KMS-11 (cell line): Measurements from ENCODE around the gene PTGFRN.

Experiments
- H2AFZ ChIP-seq: fragments of 200-600 bp; sonication (generic); 2 replicates; pipeline ENCODE4 v1.6.1; 2016; ENCODE audit warnings: antibody characterized with exemption, mixed run types, low read depth
- H3K27ac ChIP-seq: fragments of 200-600 bp; sonication (generic); 2 replicates; pipeline ENCODE4 v1.6.1; 2016; ENCODE audit warnings: mild to moderate bottlenecking, mixed run types
- H3K27me3 ChIP-seq: fragments of 200-600 bp; sonication (generic); 2 replicates; pipeline ENCODE4 v1.6.1; 2017; ENCODE audit warnings: mild to moderate bottlenecking, low read depth, mixed run types, moderate library complexity; ENCODE audit not compliant: insufficient read depth
- H3K36me3 ChIP-seq: fragments of 200-600 bp; sonication (generic); 2 replicates; pipeline ENCODE4 v1.6.1; 2017; ENCODE audit warnings: mild to moderate bottlenecking, mixed run types; ENCODE audit not compliant: insufficient read depth
- H3K4me1 ChIP-seq: fragments of 200-600 bp; sonication (generic); 2 replicates; pipeline ENCODE4 v1.6.1; 2016; ENCODE audit warnings: mild to moderate bottlenecking, low read depth, mixed run types; ENCODE audit not compliant: poor library complexity, severe bottlenecking
- H3K4me2 ChIP-seq: fragments of 200-600 bp; sonication (generic); 2 replicates; pipeline ENCODE4 v1.7.0; 2016; ENCODE audit warnings: mild to moderate bottlenecking, mixed run types
- H3K4me3 ChIP-seq: fragments of 200-600 bp; sonication (generic); IDR thresholded peaks from 2 replicates; pipeline ENCODE4 v1.6.1; 2017; ENCODE audit warnings: low read depth, low read length, mixed read lengths; ENCODE audit not compliant: insufficient read depth
- H3K79me2 ChIP-seq: fragments of 200-600 bp; sonication (generic); 2 replicates; pipeline ENCODE4 v1.6.1; 2016; ENCODE audit warnings: low read depth, mixed run types; ENCODE audit not compliant: insufficient read depth
- H3K9ac ChIP-seq: fragments of 200-600 bp; sonication (generic); 2 replicates; pipeline ENCODE4 v1.6.1; 2016; ENCODE audit warnings: mild to moderate bottlenecking, mixed run types
- H4K20me1 ChIP-seq: fragments of 200-600 bp; sonication (generic); 2 replicates; pipeline ENCODE4 v1.6.1; 2016; ENCODE audit warnings: mild to moderate bottlenecking, mixed run types; ENCODE audit not compliant: insufficient read depth
- CTCF ChIP-seq: fragments of 200-600 bp; sonication (generic); conservative IDR thresholded peaks from 2 replicates; pipeline ENCODE4 v1.6.1; 2017; ENCODE audit warnings: low read depth, mild to moderate bottlenecking, antibody characterized with exemption, low read length, moderate library complexity, mixed read lengths

PTGFRN gene

GRCh38 chr1:116914667-116915066 lies 5.0 kb downstream of the PTGFRN start:
- no peaks in the 10 kb centered on the region for H3K4me1 ChIP-seq
- H3K4me3 ChIP-seq = no peak overlapping the region
- H3K9ac ChIP-seq = no peak overlapping the region
- no peaks in the 10 kb centered on the region for H4K20me1 ChIP-seq
- H3K4me2 ChIP-seq = no peak overlapping the region
- no peak overlapping the region for H3K27ac ChIP-seq
- no peak for TF ChIP-seq CTCF
- H2AFZ ChIP-seq = no peak overlapping the region
- no peaks in the 10 kb centered on the region for H3K36me3 ChIP-seq
- H3K27me3 ChIP-seq = no peaks in the 10 kb centered on the region
- H3K79me2 ChIP-seq = no peaks in the 10 kb centered on the region

- Histone ChIP-seq H4K20me1 (no peaks in the 10 kb centered on the region), H3K27me3 (no peaks in the 10 kb centered on the region), H3K79me2 (no peaks in the 10 kb centered on the region), H3K9ac (no peak overlapping the region), H3K4me2 (no peak overlapping the region), H2AFZ (no peak overlapping the region), H3K27ac (no peak overlapping the region), H3K4me3 (no peak overlapping the region), H3K36me3 (no peaks in the 10 kb centered on the region), H3K4me1 (no peaks in the 10 kb centered on the region)
- no peak for TF ChIP-seq CTCF
Measured at GRCh38 chr1:116915086-116915661, 5.5 kb downstream of the PTGFRN start.

GRCh38 chr1:116916002-116916401 lies 6.3 kb downstream of the PTGFRN start:
- H3K36me3 ChIP-seq = no peaks in the 10 kb centered on the region
- H3K4me3 ChIP-seq = no peak overlapping the region
- no peaks in the 10 kb centered on the region for H3K79me2 ChIP-seq
- no peaks in the 10 kb centered on the region for H3K4me1 ChIP-seq
- H3K27ac ChIP-seq = no peak overlapping the region
- no peak for TF ChIP-seq CTCF
- H3K4me2 ChIP-seq = no peak overlapping the region
- no peak overlapping the region for H2AFZ ChIP-seq
- no peaks in the 10 kb centered on the region for H4K20me1 ChIP-seq
- no peak overlapping the region for H3K9ac ChIP-seq
- H3K27me3 ChIP-seq = no peaks in the 10 kb centered on the region

GRCh38 chr1:116916533-116917445 lies 7.1 kb downstream of the PTGFRN start:
- no peak overlapping the region for H3K27ac ChIP-seq
- no peaks in the 10 kb centered on the region for H3K36me3 ChIP-seq
- no peak overlapping the region for H3K4me2 ChIP-seq
- H3K9ac ChIP-seq = no peak overlapping the region
- no peaks in the 10 kb centered on the region for H3K27me3 ChIP-seq
- H3K4me3 ChIP-seq = no peak overlapping the region
- no peak for TF ChIP-seq CTCF
- no peak overlapping the region for H2AFZ ChIP-seq
- no peaks in the 10 kb centered on the region for H4K20me1 ChIP-seq
- H3K79me2 ChIP-seq = no peaks in the 10 kb centered on the region
- H3K4me1 ChIP-seq = no peaks in the 10 kb centered on the region
